A673 (cell line): ENCODE results near the gene C6orf15.

Source experiments
- EZH2 ChIP-seq: fragments of 200-600 bp; sonication (generic); IDR thresholded peaks from 2 replicates; pipeline ENCODE4 v1.6.1; 2017; ENCODE audit warnings: borderline replicate concordance, low read depth, mild to moderate bottlenecking, mixed read lengths, antibody characterized with exemption, low read length; ENCODE audit not compliant: poor library complexity, severe bottlenecking
- TF ChIP-seq, protein P1 (sequence below): fragments of 300-800, 200-600 bp; sonication (generic); conservative IDR thresholded peaks from 2 replicates; pipeline ENCODE4 v1.5.1; 2017; ENCODE audit warnings: low read depth, mild to moderate bottlenecking, antibody characterized with exemption, low read length, moderate library complexity, mixed read lengths

DNA sequence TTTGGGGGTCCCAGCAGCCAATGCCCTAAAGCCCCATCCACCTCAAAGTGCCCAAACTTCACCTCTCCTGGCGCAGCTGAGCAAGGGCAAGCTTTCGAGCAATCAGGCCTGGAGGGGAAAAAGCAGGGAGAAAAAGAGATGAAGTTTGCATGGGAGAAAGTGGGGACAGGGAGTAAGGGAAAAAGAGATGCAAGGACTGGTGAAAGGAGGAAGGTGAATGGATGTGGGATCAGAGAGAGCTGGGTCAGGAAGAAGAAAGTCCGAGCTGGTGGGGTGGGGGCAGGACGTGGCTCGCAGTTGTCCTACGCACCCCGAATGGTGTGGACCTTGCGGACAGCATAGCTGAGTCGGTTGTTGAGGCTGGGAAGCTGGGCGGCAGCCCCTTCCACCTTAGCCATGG is 33.0 kb upstream of the C6orf15 start:
- TF ChIP-seq, protein P1, sequence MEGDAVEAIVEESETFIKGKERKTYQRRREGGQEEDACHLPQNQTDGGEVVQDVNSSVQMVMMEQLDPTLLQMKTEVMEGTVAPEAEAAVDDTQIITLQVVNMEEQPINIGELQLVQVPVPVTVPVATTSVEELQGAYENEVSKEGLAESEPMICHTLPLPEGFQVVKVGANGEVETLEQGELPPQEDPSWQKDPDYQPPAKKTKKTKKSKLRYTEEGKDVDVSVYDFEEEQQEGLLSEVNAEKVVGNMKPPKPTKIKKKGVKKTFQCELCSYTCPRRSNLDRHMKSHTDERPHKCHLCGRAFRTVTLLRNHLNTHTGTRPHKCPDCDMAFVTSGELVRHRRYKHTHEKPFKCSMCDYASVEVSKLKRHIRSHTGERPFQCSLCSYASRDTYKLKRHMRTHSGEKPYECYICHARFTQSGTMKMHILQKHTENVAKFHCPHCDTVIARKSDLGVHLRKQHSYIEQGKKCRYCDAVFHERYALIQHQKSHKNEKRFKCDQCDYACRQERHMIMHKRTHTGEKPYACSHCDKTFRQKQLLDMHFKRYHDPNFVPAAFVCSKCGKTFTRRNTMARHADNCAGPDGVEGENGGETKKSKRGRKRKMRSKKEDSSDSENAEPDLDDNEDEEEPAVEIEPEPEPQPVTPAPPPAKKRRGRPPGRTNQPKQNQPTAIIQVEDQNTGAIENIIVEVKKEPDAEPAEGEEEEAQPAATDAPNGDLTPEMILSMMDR: no peak
- TF ChIP-seq EZH2: no peak
